GM13976 (cell line): ENCODE measurements around the gene TGIF1.

Experiments used
- DNase-seq: peaks from one replicate; pipeline ENCODE4 v3.0.0; 2012; ENCODE audit warnings: low spot score
- CTCF ChIP-seq: IDR thresholded peaks from 2 replicates; pipeline ENCODE4 v1.5.1; 2012; ENCODE audit warnings: borderline replicate concordance, mild to moderate bottlenecking; ENCODE audit not compliant: insufficient read depth; ENCODE audit errors: extremely low read depth, missing control alignments, control extremely low read depth
- in situ Hi-C: fragments of 300-500 bp; cut with MboI; formaldehyde crosslinking; loops from one replicate; pipeline ENCODE4 v1.12.0; 2022; ENCODE audit warnings: low sequenced_read_pairs, mixed read lengths, inconsistent platforms; ENCODE audit not compliant: unreplicated experiment

Gene TGIF1

GRCh38 chr18:3418083-3418482 is 31.9 kb upstream of the TGIF1 start:
- in situ Hi-C loops: no loop called here
- no peak for TF ChIP-seq CTCF
- no peak for DNase-seq

DNA sequence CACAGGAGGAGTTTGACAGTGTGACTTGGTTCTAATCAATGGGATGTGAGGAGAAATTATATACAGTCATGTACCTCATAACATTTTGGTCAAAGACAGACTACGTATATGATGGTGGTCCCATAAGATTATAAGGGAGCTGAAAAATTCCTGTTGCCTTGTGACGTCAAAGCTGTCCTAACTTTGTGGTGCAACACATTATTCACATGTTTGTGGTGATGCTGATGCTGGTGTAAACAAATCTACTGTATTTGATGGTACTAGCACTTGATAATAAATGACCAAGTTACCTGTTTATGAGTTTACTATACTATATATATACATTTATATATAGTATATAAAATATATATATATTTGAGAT is 29.1 kb upstream of the TGIF1 start:
- no peak for TF ChIP-seq CTCF
- DNase-seq: no peak
- in situ Hi-C loops: no loop called here

DNA sequence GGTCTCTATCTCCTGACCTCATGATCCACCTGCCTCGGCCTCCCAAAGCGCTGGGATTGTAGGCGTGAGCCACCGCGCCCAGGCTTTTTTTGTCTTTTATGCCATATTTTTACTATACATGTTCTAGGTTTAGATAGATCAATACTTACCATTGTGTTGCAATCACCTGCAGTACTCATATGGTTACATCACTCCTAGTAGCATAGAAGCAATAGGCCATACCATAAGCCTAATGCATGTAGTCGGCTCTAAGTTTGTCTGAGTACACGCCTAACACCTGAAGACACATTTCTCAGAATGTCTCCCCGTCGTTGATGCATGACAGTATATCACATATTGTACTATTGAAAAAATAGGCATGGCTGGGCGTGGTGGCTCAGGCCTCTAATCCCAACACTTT is 27.1 kb upstream of the TGIF1 start:
- TF ChIP-seq CTCF: no peak
- DNase-seq: no peak
- in situ Hi-C loops: no loop called here

- DNase-seq: no peak
- no peak for TF ChIP-seq CTCF
- in situ Hi-C loops: no loop called here
These were observed 25.6 kb upstream of the TGIF1 start for GRCh38 chr18:3424280-3424890.

- DNase-seq: no peak
- in situ Hi-C loops: no loop called here
- no peak for TF ChIP-seq CTCF
These were observed 24.9 kb upstream of the TGIF1 start for GRCh38 chr18:3425030-3425429.

DNA sequence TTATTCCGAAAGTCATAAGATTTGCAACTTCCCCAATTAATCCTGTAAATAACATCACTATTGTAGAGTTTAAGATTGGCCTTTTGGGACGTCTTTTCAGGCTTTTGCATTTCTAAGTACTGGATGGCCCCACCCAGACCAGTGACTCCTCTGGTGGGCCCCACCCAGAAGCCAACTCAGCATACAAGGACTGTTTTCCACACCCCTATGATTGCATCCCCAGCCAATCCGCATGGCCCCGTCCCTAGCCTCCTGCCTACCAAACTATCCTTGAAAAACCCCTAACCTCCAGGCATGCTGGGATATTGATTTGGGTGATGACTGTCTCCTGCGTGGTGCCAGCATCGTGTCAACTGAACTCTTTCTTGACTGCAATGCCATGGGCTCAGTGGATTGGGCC is 24.5 kb upstream of the TGIF1 start:
- no peak for DNase-seq
- no peak for TF ChIP-seq CTCF
- in situ Hi-C loops: no loop called here

GRCh38 chr18:3426074-3426473 is 23.9 kb upstream of the TGIF1 start:
- no peak for TF ChIP-seq CTCF
- in situ Hi-C loops: no loop called here
- no peak for DNase-seq
